ENCODE measurements around the gene ROR1. TPM values are rescaled to one million over a fixed set of nuclear protein-coding genes. Genes with fewer than 3 reads are reported as not detected.

The ROR1 gene
- total RNA-seq (2014; rRNA removed; shearing (Covaris generic)) = 3.6 and 5.3 TPM in 2 replicates

DNA sequence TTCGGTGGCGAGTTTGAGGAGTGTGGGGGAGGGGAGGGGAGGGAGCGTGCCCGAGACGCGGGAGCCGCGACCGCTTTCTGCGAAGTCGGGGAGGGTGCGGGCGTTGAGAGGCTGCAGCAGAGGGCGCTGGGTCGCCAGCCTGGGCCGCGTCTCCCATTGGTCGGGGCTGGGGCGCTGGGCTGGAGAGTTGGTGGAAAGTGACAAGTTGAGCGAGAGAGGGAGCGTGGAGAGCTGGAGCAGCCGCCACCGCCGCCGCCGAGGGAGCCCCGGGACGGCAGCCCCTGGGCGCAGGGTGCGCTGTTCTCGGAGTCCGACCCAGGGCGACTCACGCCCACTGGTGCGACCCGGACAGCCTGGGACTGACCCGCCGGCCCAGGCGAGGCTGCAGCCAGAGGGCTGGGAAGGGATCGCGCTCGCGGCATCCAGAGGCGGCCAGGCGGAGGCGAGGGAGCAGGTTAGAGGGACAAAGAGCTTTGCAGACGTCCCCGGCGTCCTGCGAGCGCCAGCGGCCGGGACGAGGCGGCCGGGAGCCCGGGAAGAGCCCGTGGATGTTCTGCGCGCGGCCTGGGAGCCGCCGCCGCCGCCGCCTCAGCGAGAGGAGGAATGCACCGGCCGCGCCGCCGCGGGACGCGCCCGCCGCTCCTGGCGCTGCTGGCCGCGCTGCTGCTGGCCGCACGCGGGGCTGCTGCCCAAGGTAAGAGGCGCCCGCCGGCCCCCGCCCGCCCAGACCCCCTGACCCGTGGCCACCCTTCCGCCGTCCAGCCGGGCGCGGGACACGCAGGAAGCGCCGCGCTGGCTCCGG, at the start of gene ROR1:
Gene ROR1 (plus strand): TSS at position 203 of the 802 bp plus-strand sequence.

DNA sequence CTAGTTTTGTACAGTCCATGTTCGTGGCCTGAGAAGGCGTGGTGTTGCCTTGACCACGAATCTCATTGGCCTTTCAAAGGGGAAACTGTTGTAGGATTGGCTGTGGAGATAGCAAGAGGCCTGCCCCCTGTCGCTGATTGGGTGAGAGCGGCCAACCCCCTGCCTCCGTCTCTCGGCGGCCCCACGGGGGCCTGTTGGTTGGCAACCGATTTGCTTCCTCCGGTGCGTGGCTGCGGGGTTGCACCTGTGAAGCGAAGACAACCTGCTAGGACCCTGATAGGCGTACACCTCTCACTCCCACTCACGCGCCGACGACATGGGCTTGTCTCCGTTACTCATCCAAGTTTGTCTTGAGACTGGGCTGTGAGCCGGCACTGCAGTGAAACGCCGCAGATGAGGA, 429.6 kb downstream of the ROR1 start, which contains the start of gene UBE2U:
Gene UBE2U (plus strand): TSS at position 204 of the 400 bp plus-strand sequence. CDS start 428 bp downstream, outside the sequence.

Small RNA genes lying within 50 kb of the gene (small RNA-seq; reads per million reads assigned to genes)
- gene RF00019 (not detected), gene RNU6-809P (not detected)

Other genes starting within 250 kb of the ROR1 start
- gene PGM1, start 180.6 kb upstream of the ROR1 start, total RNA-seq (2014; rRNA removed; shearing (Covaris generic)) = 66.9 and 74.6 TPM in 2 replicates

Measured in A375 (cell line).